ENCODE measurements around the gene SYVN1.
"Not testable (repeated sequence)": the region's sequence is repeated elsewhere in the genome, so short reads cannot be mapped to it uniquely, and the experiment has no call there.

Gene SYVN1

GRCh38 chr11:65134240-65134951 is at the start of gene SYVN1:
TSS of gene SYVN1 (minus strand) at chr11:65134519. CDS start at chr11:65133601, 918 bp downstream.
- H3K4me3 ChIP-seq (ENCODE audit: low read depth, low read length) = peak within 1 kb of the TSS; percentile 78
- DNase-seq (ENCODE audit: low read depth) = peak; percentile 94
- no peak for TF ChIP-seq CTCF (IDR thresholded peaks at IDR 0.05; ENCODE audit: insufficient read depth, low read depth, low read length, missing control alignments)

DNA sequence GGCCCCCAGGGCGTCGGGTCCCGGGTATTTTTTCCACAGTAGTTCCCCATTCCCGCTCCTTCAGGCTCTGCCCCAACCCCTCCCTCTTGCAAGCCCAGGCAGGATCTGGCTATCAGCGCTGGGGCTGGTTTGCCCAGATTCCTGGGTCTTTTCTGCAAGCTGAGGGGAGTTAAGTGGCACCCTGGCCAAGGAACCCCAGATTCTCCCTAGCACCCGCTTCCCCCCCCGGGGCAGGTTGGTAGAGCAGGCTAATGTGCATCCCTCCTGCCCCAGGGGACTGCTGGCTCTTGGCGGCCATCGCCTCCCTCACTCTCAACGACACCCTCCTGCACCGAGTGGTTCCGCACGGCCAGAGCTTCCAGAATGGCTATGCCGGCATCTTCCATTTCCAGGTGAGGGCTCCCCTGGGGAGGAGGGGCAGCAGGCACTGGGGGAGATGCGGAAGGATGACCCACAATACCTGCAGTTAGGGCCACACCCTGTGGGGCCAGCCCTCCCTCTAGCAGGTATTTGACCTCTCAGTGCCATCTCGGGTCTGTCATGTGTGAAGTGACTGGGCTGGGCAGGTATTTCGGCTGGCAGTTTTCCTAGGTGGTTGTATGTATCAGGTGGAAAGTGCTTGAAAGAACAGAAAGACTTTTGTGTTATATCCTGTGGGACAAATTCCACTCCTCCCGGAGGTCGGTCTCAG is 49.0 kb upstream of the SYVN1 start:
- no peak overlapping the region for H3K4me3 ChIP-seq (ENCODE audit: low read depth, low read length)
- no peak for DNase-seq (ENCODE audit: low read depth)
- no peak for TF ChIP-seq CTCF (IDR thresholded peaks at IDR 0.05; ENCODE audit: insufficient read depth, low read depth, low read length, missing control alignments)

DNA sequence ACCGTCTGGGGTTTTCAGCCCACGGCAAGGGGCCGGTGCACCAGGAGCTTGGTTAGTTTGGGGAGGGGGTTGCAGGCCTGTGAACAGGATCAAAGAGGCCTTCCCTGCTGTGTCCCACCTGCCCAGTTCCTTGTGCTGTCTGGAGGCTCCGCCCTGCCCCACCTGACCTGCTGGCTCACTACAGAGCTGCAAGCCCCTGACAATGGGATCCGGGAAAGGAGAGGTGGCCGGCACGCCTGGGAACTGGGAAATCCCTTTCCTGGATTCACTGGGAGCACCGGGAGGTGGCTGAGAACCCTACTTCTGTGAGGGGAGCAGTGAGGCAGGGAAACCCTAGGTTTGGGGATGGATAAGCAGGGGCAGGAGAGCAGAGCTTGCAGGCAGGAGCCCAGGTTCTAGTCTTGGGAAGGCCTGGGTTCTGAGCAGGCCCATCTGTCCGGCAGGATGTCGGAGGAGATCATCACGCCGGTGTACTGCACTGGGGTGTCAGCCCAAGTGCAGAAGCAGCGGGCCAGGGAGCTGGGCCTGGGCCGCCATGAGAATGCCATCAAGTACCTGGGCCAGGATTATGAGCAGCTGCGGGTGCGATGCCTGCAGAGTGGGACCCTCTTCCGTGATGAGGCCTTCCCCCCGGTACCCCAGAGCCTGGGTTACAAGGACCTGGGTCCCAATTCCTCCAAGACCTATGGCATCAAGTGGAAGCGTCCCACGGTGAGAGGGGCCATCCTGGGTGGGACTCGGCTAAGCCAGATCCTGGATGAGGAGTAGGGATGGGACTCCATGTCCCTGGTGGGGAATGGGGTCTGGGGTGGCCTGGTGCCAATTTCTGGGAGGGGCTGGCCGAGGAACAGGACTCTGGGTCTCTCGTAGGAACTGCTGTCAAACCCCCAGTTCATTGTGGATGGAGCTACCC is 48.2 kb upstream of the SYVN1 start:
- no peak for TF ChIP-seq CTCF (IDR thresholded peaks at IDR 0.05; ENCODE audit: insufficient read depth, low read depth, low read length, missing control alignments)
- DNase-seq (ENCODE audit: low read depth) = peak; percentile 40
- peak overlapping the region; percentile 76 for H3K4me3 ChIP-seq (ENCODE audit: low read depth, low read length)

DNA sequence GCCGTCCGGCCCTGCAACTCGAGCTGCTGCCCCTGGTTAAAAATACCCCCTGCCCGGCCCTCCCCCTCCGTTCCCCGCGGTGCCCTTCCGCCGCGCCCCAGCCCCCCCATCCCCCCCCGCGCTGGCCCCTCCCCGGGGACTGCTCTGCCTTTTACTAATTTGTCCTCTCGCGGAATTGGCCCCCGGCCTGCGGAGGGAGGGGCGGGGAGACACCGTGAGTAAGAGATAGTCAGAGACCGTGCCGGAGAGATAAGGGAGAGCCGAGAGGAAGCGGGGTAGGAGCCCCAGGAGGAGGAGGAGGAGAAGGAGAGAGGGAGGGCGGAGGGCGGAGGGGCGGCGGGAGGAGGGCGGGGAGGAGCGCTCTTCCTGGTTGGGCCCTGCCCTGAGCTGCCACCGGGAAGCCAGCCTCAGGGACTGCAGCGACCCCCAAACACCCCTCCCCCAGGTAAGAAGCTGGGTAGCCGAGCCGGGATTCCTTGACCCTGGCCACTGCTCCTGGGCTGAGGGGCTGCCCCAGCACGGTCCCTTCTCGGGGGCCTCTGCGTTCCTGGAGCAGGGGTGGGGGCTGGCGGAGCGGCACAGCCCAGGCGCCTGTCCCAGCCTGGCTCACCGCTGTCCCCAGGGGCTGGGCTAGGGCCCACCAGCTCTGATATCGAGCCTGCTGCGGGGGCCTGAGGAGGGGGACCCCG is 47.4 kb upstream of the SYVN1 start, which contains the start of gene CAPN1:
Gene CAPN1 (plus strand): TSS at position 360 of the 689 bp plus-strand sequence. CDS start 774 bp downstream, outside the sequence.
- no peak for TF ChIP-seq CTCF (IDR thresholded peaks at IDR 0.05; ENCODE audit: insufficient read depth, low read depth, low read length, missing control alignments)
- H3K4me3 ChIP-seq (ENCODE audit: low read depth, low read length) = peak within 1 kb of the TSS; percentile 76
- peak; percentile 88 for DNase-seq (ENCODE audit: low read depth)

- TF ChIP-seq CTCF (IDR thresholded peaks at IDR 0.05; ENCODE audit: insufficient read depth, low read depth, low read length, missing control alignments) = peak; percentile 69
- peak; percentile 80 for DNase-seq (ENCODE audit: low read depth)
- peak overlapping the region; percentile 76 for H3K4me3 ChIP-seq (ENCODE audit: low read depth, low read length)
Observed at GRCh38 chr11:65180877-65181568, 46.7 kb upstream of the SYVN1 start.

- not testable (repeated sequence) for H3K4me3 ChIP-seq (ENCODE audit: low read depth, low read length); DNase-seq (ENCODE audit: low read depth)
Observed at GRCh38 chr11:65174571-65175010, 40.3 kb upstream of the SYVN1 start.

Data from GM12865 (cell line).